Activated gamma-delta T cell treated with Interleukin-2 at 50 U/mL for 16 hours (primary cell): ENCODE measurements around the gene KRTAP10-5.
"Not testable (repeated sequence)": the region's sequence is repeated elsewhere in the genome, so short reads cannot be mapped to it uniquely, and the experiment has no call there.

Experiments
- DNase-seq: peaks from one replicate; pipeline ENCODE4 v3.0.0-alpha.2; 2020

KRTAP10-5 gene

GRCh38 chr21:44590897-44591800, 10.7 kb upstream of the KRTAP10-5 start:
- not testable (repeated sequence) for DNase-seq

DNA sequence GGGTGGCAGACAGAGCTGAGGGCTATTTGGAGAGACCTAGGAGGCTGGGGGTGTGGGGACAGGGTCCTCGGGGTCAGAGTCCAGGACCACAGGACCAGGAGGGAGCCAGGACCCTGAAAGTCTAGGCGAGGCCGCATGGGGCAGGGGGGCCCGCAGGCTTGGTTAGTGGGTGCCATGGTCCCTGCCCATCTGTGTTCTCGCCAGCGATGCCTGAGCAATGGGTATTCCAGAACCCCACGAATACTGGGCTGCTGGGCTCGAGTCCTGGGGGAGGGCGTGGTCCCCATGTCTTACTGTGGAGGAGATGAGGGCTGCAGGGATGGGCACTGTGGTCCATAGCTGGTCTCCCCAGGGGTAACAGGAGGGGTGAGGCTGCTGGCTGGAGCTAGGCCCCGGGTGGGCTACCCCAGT, 9.9 kb upstream of the KRTAP10-5 start:
- no peak for DNase-seq

- DNase-seq: no peak
Observed at GRCh38 chr21:44589586-44590305, 9.3 kb upstream of the KRTAP10-5 start.

- no peak for DNase-seq
Observed at GRCh38 chr21:44589094-44589493, 8.7 kb upstream of the KRTAP10-5 start.

GRCh38 chr21:44585892-44586291, 5.5 kb upstream of the KRTAP10-5 start:
- DNase-seq: no peak

DNA sequence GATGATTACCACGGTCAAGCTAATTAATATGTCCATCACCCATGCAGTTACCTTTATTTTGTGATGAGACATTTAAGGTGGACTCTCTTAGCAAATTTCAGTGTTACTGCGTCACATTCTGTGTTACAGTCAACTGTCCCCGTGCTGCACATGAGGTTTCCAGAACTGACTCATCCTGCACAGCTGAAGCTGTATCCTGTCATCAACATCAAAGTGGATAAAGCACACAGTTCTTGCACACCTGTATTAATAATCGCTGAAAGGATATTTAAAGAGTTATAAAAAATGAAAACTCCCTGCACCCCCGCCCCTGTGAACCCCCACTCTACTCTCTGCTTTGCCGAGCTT, 3.4 kb upstream of the KRTAP10-5 start:
- no peak for DNase-seq

DNA sequence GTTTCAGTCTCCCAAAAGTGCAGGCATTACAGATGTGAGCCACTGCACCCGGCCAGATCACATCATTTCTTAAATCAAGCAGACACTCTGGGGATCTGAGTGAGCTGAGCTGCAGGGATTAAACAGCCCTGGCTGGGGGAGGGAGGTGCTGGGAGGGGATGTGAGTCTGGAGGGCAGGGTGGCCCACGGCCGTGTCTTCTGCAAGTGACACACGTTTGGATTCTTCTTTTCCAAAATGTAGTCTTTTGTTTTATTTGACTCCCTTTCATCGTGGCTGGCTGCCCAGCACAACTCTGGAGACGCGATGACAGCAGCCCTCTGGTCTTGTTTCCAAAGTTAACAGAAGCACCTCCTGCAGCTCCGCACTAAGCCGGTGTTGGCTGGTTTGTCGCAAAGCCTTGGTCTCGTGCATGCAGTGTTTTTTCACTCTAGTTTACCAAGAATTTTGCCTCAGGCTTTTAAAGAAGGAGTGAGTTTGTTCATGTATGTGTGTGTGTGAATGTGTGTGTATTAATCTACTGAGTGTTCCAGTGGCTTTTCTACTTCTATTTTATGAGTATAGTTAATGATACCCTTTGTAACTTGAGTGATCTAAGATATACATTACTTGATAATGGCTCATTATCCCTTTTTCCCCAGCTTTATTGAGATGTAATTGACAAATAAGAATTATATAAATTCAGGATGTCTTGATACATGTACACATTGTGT, 2.8 kb upstream of the KRTAP10-5 start:
- DNase-seq: no peak

DNA sequence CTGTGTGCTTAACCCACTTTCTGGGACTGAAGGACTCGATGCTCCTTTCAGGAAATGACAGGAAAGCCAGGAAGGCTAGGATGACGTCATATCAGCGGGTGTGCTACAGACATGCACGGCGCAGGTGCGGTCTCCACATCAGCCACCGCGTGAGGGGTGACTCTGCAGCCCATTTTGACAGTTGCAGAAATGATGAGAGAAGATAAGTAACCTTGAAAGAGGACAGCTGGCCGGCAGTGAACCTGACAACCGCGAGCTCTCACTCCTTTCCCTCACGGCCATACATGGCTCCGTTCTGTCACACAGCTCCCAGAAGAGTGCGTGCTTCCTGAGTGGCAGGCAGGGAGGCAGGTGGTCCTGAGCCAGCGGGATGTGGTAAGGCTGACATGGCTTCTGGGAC, 1.7 kb upstream of the KRTAP10-5 start:
- no peak for DNase-seq

DNA sequence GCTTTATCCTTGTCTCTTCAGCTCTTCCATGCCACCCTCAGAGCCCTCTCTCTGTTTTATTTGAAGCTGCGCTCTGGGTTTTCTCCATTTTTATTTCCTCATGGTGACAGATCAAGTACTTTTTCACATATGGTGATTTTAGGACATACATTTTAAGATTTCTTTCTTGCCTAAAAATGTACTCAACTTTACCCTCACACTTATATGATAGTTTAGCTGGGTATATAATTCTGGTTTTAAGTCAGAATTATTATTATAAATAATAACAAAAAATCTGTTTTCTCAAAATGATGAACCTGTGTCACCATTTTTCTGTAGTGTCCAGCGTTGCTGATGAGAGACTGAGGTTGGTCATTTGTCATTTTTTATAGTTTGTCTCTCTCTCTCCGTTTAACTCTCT, 754 bp upstream of the KRTAP10-5 start:
- no peak for DNase-seq

- no peak for DNase-seq
Observed at GRCh38 chr21:44579833-44580144, 615 bp downstream of the KRTAP10-5 start.

GRCh38 chr21:44579056-44579832, 1.2 kb downstream of the KRTAP10-5 start:
- no peak for DNase-seq

GRCh38 chr21:44578371-44579055, 1.9 kb downstream of the KRTAP10-5 start:
- DNase-seq: no peak

DNA sequence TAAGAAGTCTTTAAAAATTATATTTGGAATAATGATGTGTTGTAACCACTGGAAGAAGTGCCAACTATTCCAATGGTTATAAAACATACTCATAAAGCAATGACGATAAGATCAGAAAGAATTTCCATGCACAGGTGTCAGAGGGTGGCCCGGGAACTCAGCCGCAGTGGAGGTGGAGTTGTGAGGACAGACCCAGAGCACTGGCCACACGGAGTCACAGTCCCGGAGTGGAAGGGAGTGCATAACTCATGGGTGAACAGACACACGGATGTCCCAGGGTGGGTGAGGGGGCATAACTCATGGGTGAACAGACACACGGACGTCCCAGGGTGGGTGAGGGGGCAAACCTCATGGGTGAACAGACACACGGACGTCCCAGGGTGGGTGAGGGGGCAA, 4.4 kb downstream of the KRTAP10-5 start:
- DNase-seq: no peak

- no peak for DNase-seq
Observed at GRCh38 chr21:44575307-44576024, 4.9 kb downstream of the KRTAP10-5 start.

DNA sequence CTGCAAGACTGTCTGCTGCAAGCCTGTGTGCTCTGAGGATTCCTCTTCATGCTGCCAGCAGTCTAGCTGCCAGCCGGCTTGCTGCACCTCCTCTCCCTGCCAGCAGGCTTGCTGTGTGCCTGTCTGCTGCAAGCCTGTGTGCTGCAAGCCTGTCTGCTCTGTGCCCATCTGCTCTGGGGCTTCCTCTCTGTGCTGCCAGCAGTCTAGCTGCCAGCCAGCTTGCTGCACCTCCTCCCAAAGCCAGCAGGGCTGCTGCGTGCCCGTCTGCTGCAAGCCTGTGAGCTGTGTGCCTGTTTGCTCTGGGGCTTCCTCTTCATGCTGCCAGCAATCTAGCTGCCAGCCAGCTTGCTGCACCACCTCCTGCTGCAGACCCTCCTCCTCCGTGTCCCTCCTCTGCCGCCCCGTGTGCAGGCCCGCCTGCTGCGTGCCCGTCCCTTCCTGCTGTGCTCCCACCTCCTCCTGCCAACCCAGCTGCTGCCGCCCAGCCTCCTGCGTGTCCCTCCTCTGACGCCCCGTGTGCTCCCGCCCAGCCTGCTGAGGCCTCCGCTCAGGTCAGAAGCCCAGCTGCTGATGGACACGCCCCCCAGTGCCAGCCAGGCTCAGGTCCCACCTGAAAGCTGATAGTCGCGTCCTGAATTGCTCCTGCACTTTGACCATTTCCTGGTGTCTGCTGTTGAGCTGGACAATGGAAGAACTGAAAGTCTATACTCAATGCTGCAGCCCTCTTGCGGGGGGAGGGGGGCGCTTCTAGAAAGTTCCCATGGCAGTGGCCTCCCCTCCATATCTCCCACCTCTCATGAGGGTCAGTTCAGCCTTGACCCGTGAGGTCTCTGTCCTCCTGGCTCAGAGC, 5.7 kb downstream of the KRTAP10-5 start:
- DNase-seq: no peak

DNA sequence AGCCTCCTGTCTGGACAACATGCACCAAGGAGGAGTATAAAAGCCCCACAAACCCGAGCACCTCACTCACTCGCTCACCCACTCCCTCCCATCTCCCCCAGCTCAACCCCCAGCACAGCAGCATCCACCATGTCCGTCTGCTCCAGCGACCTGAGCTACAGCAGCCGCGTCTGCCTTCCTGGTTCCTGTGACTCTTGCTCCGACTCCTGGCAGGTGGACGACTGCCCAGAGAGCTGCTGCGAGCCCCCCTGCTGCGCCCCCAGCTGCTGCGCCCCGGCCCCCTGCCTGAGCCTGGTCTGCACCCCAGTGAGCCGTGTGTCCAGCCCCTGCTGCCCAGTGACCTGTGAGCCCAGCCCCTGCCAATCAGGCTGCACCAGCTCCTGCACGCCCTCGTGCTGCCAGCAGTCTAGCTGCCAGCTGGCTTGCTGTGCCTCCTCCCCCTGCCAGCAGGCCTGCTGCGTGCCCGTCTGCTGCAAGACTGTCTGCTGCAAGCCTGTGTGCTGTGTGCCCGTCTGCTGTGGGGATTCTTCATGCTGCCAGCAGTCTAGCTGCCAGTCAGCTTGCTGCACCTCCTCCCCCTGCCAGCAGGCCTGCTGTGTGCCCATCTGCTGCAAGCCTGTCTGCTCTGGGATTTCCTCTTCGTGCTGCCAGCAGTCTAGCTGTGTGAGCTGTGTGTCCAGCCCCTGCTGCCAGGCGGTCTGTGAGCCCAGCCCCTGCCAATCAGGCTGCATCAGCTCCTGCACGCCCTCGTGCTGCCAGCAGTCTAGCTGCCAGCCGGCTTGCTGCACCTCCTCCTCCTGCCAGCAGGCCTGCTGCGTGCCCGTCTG, 6.6 kb downstream of the KRTAP10-5 start, which contains the start of gene KRTAP10-4:
Gene KRTAP10-4 (plus strand): TSS at position 100 of the 827 bp plus-strand sequence. CDS start 30 bp downstream, at position 130.
- DNase-seq: not testable (repeated sequence)

DNA sequence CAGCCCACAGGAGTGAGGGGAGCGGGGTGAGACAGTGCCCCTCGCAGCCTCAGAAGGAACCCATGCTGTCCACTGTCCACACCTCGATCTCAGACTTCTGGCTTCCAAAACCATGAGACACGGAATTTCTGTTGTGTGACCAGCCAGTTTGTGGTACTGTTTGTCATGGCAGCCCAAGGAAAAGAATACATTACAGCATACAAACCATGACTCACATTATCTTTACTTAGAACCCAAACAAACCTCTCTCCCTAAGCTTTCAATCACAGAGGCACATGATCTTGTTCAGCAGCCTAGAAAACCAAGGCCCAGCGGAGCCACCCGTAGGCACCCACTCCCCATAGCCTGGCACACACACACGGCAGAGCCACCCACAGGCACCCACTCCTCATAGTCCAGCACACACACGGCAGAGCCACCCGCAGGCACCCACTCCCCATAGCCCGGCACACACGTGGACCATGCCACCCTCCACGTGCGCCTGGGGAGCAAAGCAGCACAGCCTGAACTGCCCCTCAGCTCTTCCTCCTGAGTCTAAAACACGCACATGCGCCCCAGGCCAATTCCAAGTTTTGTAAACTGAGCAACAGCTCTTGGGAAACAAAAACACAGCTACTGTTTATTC, 7.3 kb downstream of the KRTAP10-5 start:
- DNase-seq: no peak

- DNase-seq: no peak
Observed at GRCh38 chr21:44571844-44572782, 8.3 kb downstream of the KRTAP10-5 start.
